Measurements from ENCODE around the gene DIS3L2.
"Not testable (repeated sequence)": the region's sequence is repeated elsewhere in the genome, so short reads cannot be mapped to it uniquely, and the experiment has no call there.

The DIS3L2 gene

GRCh38 chr2:232307854-232308253, 346.3 kb downstream of the DIS3L2 start:
- FAIRE-seq, result no peak

- no peak for FAIRE-seq
Measured at GRCh38 chr2:232308986-232309385, 347.5 kb downstream of the DIS3L2 start.

GRCh38 chr2:232309592-232309991, 348.1 kb downstream of the DIS3L2 start:
- no peak for FAIRE-seq

GRCh38 chr2:232310121-232310520, 348.6 kb downstream of the DIS3L2 start:
- no peak for FAIRE-seq

GRCh38 chr2:232310696-232311095, 349.2 kb downstream of the DIS3L2 start:
- no peak for FAIRE-seq

- not testable (repeated sequence) for FAIRE-seq
Measured at GRCh38 chr2:232313645-232314044, 352.1 kb downstream of the DIS3L2 start.

- no peak for FAIRE-seq
Measured at GRCh38 chr2:232315049-232315922, 353.8 kb downstream of the DIS3L2 start.

- no peak for FAIRE-seq
Measured at GRCh38 chr2:232315923-232316299, 354.4 kb downstream of the DIS3L2 start.

- no peak for FAIRE-seq
Measured at GRCh38 chr2:232316461-232317330, 355.2 kb downstream of the DIS3L2 start.

GRCh38 chr2:232318169-232318855, 356.8 kb downstream of the DIS3L2 start:
- FAIRE-seq, result no peak

- FAIRE-seq, result no peak
Measured at GRCh38 chr2:232319067-232319802, 357.7 kb downstream of the DIS3L2 start.

- FAIRE-seq, result no peak
Measured at GRCh38 chr2:232319803-232320442, 358.4 kb downstream of the DIS3L2 start.

- FAIRE-seq, result no peak
Measured at GRCh38 chr2:232320443-232320803, 358.9 kb downstream of the DIS3L2 start.

- no peak for FAIRE-seq
Measured at GRCh38 chr2:232321156-232321816, 359.8 kb downstream of the DIS3L2 start.

- no peak for FAIRE-seq
Measured at GRCh38 chr2:232321817-232322559, 360.5 kb downstream of the DIS3L2 start.

GRCh38 chr2:232322560-232323327, 361.2 kb downstream of the DIS3L2 start:
- FAIRE-seq, result no peak

GRCh38 chr2:232323328-232323650, 361.8 kb downstream of the DIS3L2 start:
- no peak for FAIRE-seq

- FAIRE-seq, result not testable (repeated sequence)
Measured at GRCh38 chr2:232323967-232324366, 362.5 kb downstream of the DIS3L2 start.

- no peak for FAIRE-seq
Measured at GRCh38 chr2:232324778-232325177, 363.3 kb downstream of the DIS3L2 start.
